Activated B cell treated with CpG ODN at 0.5 μM for 24 hours (primary cell): ENCODE results near the gene ADCY5. TPM values are rescaled to one million over a fixed set of nuclear protein-coding genes. Genes with fewer than 3 reads are reported as not detected.

ENCODE experiments used
- ATAC-seq: fragments of 200-7000 bp; cut with Tn5 transposase; one replicate; pipeline ENCODE4 v1.10.0; 2021; ENCODE audit warnings: low read depth, mild to moderate bottlenecking, moderate library complexity
- CTCF ChIA-PET: fragments of 350-600 bp; sonication (Branson Sonifier 250); formaldehyde crosslinking; loops from one replicate; lab custom pipeline; 2021; ENCODE audit warnings: antibody characterized with exemption; lab: Charles Lee
- POLR2A ChIA-PET: fragments of 350-600 bp; sonication (Branson Sonifier 250); formaldehyde crosslinking; loops from one replicate; lab custom pipeline; 2021; ENCODE audit warnings: antibody characterized with exemption; lab: Charles Lee
- DNase-seq: peaks from one replicate; pipeline ENCODE4 v3.0.0; 2022
- H3K27ac Mint-ChIP-seq: one replicate; pipeline ENCODE4 v1.8.0; 2020; ENCODE audit warnings: mixed read lengths
- H3K27me3 Mint-ChIP-seq: one replicate; pipeline ENCODE4 v1.8.0; 2021; ENCODE audit warnings: mixed read lengths
- H3K36me3 Mint-ChIP-seq: one replicate; pipeline ENCODE4 v1.8.0; 2021; ENCODE audit warnings: low read depth, mixed read lengths
- H3K4me1 Mint-ChIP-seq: one replicate; pipeline ENCODE4 v1.8.0; 2021; ENCODE audit warnings: mixed read lengths
- H3K4me3 Mint-ChIP-seq: one replicate; pipeline ENCODE4 v1.8.0; 2020; ENCODE audit warnings: mild to moderate bottlenecking, mixed read lengths
- H3K9me3 Mint-ChIP-seq: one replicate; pipeline ENCODE4 v1.8.0; 2020; ENCODE audit warnings: mixed read lengths
- intact Hi-C: fragments of 100-400 bp; cut with micrococcal nuclease; formaldehyde crosslinking; loops from one replicate; pipeline ENCODE4 v1.15.1; 2024
- total RNA-seq: library from RNA; stranded (reverse); gene quantifications from 2 replicates; pipeline ENCODE4 v1.2.3, GENCODE V29; 2022
- TF ChIP-seq, protein P1 (sequence below): fragments of 200-600 bp; IDR thresholded peaks from one replicate; pipeline ENCODE4 v1.8.0; 2022; ENCODE audit warnings: antibody characterized with exemption, mild to moderate bottlenecking

Gene ADCY5
- total RNA-seq, 1 donor from 2014 or later, result not detected

DNA sequence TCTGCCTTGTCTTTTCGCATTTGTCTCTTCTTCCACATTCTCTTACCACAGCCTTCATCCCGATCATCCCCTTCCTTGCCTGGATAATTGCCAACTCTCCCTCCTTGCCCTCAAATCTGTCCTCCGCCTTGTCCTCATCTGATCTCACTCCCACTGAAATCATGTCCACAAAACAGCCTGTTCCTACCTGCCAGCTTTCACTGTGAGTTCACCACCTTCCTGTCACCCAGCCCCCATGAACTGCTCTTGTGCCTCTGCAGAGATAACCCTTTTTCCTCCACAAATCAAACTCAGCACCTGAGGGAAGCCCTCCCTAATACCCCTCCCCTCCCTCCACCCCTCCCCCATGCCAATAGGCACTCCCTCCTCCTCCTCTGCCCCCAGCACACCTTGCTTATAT, 4.8 kb upstream of the ADCY5 start:
- Mint-ChIP-seq H3K36me3 (no peaks in the 10 kb centered on the region), H3K27ac (no peak overlapping the region), H3K27me3 (peaks cover 35% of the 10 kb centered on the region), H3K4me3 (no peak overlapping the region), H3K9me3 (no peaks in the 10 kb centered on the region), H3K4me1 (peaks cover under 1% of the 10 kb centered on the region)
- TF ChIP-seq, protein P1, sequence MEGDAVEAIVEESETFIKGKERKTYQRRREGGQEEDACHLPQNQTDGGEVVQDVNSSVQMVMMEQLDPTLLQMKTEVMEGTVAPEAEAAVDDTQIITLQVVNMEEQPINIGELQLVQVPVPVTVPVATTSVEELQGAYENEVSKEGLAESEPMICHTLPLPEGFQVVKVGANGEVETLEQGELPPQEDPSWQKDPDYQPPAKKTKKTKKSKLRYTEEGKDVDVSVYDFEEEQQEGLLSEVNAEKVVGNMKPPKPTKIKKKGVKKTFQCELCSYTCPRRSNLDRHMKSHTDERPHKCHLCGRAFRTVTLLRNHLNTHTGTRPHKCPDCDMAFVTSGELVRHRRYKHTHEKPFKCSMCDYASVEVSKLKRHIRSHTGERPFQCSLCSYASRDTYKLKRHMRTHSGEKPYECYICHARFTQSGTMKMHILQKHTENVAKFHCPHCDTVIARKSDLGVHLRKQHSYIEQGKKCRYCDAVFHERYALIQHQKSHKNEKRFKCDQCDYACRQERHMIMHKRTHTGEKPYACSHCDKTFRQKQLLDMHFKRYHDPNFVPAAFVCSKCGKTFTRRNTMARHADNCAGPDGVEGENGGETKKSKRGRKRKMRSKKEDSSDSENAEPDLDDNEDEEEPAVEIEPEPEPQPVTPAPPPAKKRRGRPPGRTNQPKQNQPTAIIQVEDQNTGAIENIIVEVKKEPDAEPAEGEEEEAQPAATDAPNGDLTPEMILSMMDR, result no peak
- ATAC-seq, result no peak
- ChIA-PET POLR2A (no interaction called here), CTCF (no interaction called here)
- intact Hi-C loops, result no loop called here
- DNase-seq, result no peak

- Mint-ChIP-seq H3K27me3 (peaks cover 39% of the 10 kb centered on the region), H3K4me1 (peaks cover 5% of the 10 kb centered on the region), H3K27ac (no peak overlapping the region), H3K9me3 (no peaks in the 10 kb centered on the region), H3K36me3 (no peaks in the 10 kb centered on the region), H3K4me3 (no peak overlapping the region)
- TF ChIP-seq, protein P1, result no peak
- intact Hi-C loops, result no loop called here
- no peak for DNase-seq
- ChIA-PET POLR2A (no interaction called here), CTCF (interaction anchor here (0.9 kb wide), 1 partner anchor 38 kb away, joined by 3 read pairs; no protein-coding TSS in a partner anchor)
- no peak for ATAC-seq
These were observed 2.3 kb upstream of the ADCY5 start for GRCh38 chr3:123451186-123451585.

DNA sequence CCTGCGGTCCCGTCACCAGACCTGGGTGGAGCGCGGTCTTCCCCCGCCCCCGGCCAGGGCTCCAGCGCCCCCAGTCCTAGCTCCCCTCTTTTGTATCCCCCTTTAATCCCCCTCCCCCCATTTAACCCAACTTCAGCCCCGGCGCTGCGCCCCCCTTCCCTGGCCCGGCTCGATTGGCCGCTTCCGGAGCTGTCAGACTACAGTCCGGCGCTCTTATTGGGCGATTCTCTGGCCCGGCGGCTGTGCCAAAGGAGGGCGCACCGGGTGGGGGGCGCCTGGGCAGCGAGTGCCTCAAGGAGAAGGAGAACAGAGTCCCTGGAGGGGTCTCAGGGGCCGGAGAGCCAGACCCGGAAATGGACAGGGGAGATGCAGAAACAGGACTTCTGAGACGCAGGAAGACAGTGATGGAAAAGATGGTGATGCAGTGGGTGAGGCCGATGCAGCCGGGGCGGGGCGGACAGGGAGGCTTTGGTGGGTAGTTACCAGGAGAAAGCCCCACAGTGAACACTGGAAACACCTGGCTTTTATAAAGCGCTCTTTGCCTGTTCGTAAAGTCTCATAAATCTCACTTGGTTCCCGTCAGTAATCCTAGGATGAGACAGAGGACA, 1.2 kb upstream of the ADCY5 start:
- Mint-ChIP-seq H3K9me3 (no peaks in the 10 kb centered on the region), H3K4me3 (peak overlapping the region; percentile 44), H3K27me3 (peaks cover 46% of the 10 kb centered on the region), H3K4me1 (peaks cover 7% of the 10 kb centered on the region), H3K36me3 (no peaks in the 10 kb centered on the region), H3K27ac (no peak overlapping the region)
- CTCF ChIA-PET, result no interaction called here
- no peak for DNase-seq
- intact Hi-C loops, result loop anchor here (5.0 kb wide), 2 partner anchors 37 to 107 kb away; no protein-coding TSS in a partner anchor
- POLR2A ChIA-PET, result interaction anchor here (0.7 kb wide), 1 partner anchor 135 kb away, joined by 4 read pairs; no protein-coding TSS in a partner anchor
- ATAC-seq, result no peak
- TF ChIP-seq, protein P1, result no peak

GRCh38 chr3:123449102-123449996, 459 bp upstream of the ADCY5 start:
- Mint-ChIP-seq H3K27me3 (peaks cover 44% of the 10 kb centered on the region), H3K27ac (no peak overlapping the region), H3K36me3 (no peaks in the 10 kb centered on the region), H3K9me3 (no peaks in the 10 kb centered on the region), H3K4me1 (peaks cover 7% of the 10 kb centered on the region), H3K4me3 (peak overlapping the region; percentile 44)
- TF ChIP-seq, protein P1, result no peak
- DNase-seq (peak; percentile 21), ATAC-seq (no peak)
- intact Hi-C loops, result loop anchor here (5.0 kb wide), 2 partner anchors 38 to 108 kb away; no protein-coding TSS in a partner anchor
- POLR2A ChIA-PET, result interaction anchor here (0.7 kb wide), 1 partner anchor 134 kb away, joined by 4 read pairs; no protein-coding TSS in a partner anchor
- CTCF ChIA-PET, result no interaction called here
